Right renal cortex interstitium (tissue), 3 donors: ENCODE measurements around the gene PACSIN1. TPM values are rescaled to one million over a fixed set of nuclear protein-coding genes. Genes with fewer than 3 reads are reported as not detected.

Experiments used
- DNase-seq, 3 donors: peaks; one replicate each; pipeline ENCODE4 v3.0.0-alpha.2; 2013; ENCODE audit warnings: low read depth in 3 of 3, low spot score in 2 of 3
- polyA plus RNA-seq, 3 donors: library from polyadenylated mRNA; unstranded; fragments of 120-200 nt; gene quantifications; one replicate each; pipeline ENCODE4 v1.2.1, GENCODE V29; 2013; ENCODE audit not compliant: insufficient read length in 3 of 3

The PACSIN1 gene
- polyA plus RNA-seq, 3 donors, result 0.72 to 0.79 (median 0.75) TPM

DNA sequence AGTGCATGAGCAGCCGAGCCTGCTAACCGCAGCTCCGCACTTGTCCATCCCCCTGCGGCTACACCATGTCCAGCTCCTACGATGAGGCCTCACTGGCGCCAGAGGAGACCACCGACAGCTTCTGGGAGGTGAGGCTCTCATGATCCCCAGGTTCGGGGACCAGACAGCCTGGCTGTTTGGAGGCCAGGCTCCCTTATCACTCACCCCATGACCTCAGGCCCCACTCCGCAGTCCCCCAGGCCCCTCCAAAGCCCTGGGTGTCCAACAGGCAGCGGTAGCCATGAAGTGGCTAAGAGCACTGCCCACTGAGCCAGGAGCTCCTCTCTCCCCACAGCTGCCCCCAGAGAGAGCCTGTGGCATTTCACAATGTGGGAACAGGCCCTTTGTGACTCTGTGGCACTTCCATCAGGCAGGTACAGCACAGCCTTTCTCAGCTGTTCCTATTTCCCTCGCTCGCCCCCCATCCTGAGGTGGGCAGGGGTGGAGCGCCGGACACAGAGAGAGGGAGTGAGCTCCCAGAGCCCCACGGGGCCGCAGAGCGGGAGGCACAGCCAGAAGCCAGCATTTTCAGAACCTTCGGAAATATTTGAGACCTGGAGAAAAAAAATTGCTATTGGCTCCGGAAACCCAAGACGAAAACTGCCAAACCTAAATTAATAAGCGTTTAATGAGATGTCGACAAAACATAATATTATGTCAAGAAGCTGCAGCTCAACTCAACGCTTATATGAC is 60.5 kb downstream of the PACSIN1 start:
- no peak for DNase-seq

- DNase-seq, result peak; percentile 61 to 73 (median 73)
These were observed 61.3 kb downstream of the PACSIN1 start for GRCh38 chr6:34526992-34527728.

DNA sequence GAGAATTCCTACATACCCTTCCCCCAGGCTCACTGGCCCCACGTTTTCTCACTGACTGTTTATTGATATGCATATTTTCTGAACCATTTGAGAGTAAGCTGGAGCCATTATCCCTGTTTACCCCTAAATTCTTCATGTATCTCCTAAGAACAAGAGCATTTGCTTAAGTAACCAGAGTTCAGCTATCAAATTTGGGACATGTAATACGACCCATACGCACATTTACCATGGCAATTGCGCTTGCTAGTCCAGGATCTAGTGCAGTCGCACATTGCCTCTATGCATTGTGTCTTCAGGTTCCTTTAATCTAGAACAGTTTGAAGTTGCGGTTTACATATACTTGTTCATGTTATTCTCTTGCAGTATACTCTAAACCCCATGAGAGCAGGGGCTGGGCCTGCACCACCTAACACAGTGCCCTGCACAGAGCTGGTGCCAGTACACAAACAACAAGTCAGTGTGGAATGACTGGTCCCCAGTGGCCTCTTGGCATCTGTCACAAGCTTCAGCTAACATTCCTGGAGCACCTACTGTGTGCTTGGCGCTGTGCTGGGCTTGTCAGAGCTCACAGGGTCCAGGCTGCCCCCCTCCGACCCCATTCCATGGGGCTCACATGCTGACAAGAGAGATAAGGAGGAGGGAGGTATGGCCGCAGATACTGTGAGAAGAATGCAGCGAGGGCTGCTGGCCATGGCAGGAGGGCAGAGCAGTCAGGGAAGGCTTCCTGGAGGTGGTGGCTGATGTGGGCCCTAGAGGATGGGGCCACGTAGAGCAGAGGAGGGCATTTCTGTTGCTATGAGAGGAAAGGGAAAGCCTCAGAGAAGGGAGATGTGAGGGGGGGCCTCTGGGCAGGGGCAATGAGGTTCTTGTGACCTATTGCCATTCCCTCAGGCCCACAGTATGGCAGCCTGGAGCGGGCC is 62.1 kb downstream of the PACSIN1 start:
- DNase-seq, result no peak

- DNase-seq, result no peak
These were observed 63.3 kb downstream of the PACSIN1 start for GRCh38 chr6:34528996-34529664.

DNA sequence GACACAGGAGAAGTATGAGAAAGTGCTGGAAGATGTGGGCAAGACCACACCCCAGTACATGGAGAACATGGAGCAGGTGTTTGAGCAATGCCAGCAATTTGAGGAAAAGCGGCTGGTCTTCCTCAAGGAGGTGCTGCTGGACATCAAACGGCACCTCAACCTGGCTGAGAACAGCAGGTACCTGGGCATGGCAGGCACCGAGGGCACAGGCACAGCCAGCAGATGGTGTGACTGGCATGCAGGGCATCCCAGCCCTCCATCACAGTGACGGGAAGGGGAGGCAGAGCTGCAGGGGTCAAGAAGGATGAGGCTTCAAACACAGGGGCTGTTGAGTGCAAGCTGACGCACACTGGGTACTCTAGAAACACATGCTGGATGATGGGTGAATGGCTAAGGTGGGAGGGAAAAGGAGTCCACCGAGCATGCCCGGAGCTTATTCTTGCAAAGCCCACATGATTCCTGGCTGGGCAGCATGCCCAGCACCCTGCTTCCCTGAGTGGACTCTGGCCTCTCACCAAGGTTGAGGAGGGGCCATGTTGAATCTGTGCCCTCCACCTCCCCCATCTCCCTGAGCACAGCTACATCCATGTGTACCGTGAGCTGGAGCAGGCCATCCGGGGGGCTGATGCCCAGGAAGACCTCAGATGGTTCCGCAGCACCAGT is 63.9 kb downstream of the PACSIN1 start:
- DNase-seq, result no peak

DNA sequence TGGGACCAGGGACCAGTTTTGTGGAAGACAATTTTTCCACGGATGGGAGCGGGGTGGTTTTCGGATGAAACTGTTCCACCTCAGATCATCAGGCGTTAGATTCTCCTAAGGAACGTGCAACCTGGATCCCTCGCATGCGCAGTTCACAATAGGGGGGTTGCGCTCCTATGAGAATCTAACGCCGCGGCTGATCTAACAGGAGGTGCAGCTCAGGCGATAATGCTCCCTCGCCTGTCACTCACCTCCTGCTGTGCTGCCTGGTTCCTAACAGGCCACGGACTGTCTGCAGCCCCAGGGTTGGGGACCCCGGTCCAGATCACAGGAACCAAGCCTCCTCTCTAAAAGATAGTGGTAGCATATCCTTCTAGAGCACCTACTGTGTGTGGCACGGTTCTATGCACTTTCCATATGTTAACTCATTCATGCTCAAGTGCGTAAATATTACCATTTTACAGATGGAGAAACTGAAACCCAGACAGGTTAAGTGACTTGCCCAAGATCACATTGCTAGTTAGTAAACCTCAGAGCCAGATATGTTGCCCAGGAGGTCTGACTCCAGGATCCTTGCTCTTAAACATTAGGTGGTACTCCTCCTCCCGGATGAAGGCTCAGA is 65.0 kb downstream of the PACSIN1 start:
- no peak for DNase-seq

- DNase-seq, result peak in 1 of 3 donors; percentile 75
These were observed 65.8 kb downstream of the PACSIN1 start for GRCh38 chr6:34531580-34532201.

DNA sequence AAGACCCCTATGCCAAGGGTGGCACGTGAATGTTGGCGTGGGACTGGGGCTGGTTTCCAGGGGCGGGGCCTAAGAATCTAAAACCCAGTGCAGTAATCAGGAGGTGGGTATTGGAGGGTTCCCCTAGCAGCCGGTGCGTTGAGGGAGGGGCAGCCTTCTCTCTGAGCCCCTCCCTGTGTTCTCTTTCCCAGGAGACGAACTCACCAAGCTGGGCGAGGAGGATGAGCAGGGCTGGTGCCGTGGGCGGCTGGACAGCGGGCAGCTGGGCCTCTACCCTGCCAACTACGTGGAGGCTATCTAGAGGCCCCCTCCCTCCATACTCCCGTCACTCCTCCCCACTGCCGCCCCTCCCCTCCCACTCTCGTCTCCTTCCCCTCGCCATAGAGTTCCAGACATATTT is 66.4 kb downstream of the PACSIN1 start:
- DNase-seq, result no peak

GRCh38 chr6:34534146-34534545 is 68.3 kb downstream of the PACSIN1 start:
- DNase-seq, result no peak

- no peak for DNase-seq
These were observed 68.8 kb downstream of the PACSIN1 start for GRCh38 chr6:34534656-34535055.

DNA sequence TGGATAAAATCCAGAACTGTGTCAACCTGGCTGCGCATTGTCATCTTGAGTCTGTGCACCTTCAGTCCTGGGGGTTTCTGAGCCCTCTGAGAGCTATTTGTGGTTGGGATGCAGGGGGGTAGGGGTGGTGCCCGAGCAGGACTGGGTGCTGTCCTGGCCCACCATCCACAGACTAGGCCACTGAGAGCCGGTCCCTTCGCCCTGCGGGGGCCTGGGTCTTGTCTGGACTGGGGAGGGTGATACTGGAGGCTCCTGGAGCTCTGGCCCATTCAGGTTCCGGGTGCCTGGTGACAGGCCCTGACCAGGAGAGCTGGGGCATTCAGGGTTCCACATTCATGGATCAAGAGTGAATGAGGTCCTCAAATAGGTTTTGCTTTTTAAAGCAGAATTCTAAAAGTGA is 69.3 kb downstream of the PACSIN1 start:
- DNase-seq, result no peak

DNA sequence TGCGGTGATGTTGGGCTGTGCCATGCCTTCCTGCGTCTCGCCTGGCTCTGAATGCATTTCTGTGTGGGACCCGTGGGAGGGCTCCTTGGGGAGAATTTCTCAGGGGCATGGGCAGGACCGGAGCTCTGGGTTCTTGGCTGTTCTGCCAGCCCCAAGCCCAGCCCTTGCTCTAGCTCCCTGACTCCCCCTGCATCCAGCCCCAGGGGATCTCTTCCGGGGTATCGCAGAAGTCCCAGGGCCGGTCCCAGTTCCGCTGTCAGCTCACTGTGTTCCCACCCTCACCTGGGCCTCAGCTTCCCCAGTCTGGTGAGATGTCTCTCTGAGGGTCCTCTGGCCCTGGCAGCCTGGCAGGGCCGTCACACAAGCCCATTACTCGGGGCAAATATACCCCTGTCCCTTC is 69.8 kb downstream of the PACSIN1 start:
- no peak for DNase-seq

DNA sequence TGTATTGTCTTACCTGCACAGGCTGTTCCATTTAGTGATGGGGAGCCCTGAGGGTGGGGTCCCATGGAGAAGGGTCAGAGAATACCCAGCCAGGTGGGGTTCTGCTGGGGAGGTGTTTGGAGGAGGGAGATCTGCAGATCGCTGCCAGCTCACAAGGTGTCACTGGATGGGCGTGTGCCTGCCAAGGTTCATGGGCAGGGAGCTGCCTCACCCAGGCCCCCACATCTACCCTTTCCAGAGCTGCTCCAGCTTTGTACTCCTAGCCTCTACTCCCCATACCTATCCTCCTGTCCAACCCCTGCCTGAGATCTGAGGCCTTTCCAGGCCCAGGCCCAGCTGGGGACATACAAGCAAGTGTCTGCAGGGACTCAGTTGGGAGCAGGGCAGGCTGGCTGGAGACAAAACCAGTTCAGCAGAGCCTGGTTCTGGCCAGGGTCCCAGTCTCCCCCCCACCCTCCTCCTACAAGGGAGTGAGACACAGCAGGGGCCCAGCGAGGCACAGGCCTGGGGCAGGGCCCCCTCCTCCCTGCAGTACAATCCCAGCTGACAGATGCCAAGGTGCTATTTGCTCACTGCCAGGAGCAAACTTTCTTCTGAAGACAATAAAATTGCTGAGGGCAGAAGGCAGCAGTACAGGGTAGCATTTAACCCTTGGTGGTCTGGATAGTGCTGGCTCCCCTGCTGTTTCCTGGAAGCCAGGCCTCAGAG is 70.5 kb downstream of the PACSIN1 start:
- DNase-seq, result no peak

GRCh38 chr6:34536959-34537848 is 71.3 kb downstream of the PACSIN1 start:
- DNase-seq, result no peak

- DNase-seq, result no peak
These were observed 72.2 kb downstream of the PACSIN1 start for GRCh38 chr6:34537922-34538550.

DNA sequence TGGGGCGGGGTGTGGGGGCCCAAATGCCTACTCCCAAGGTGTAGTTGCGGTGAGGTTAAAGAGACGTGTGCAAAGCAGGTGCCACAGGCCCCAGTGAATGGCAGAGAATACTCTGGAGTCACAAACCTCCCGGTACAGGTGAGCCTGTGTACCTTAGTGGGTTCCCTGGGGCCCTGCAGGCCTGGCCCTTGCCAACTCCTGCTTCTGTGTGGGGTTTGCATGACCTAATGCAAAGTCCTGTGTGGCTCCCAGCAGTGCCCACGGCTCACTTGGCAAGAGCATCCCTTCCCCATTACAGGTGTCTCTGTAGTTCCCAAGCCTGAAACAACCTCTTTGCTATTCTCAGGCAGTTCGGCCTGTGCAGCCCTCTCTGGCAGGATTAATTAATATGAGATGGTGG is 72.7 kb downstream of the PACSIN1 start:
- no peak for DNase-seq

- DNase-seq, result no peak
These were observed 73.3 kb downstream of the PACSIN1 start for GRCh38 chr6:34539181-34539580.
